ENCODE data around the gene ATP2B1.

The ATP2B1 gene

DNA sequence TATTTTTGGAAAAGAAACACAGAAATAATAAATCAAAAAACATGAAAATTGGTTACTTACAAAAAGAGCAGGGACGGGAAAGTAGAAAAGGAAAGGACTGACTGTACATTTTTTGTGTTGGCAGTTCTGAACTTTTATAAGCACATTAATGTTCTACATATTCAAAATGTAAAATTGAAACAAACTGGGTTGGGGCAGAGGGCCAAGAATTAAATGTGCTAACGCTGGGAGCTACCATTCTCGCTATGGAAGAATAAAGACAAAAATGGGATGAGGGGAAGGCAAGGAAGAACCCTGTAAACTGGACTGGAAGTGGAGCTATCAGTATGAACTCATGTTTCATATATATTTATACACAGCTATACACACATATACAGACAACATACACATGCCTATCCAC is 24.5 kb downstream of the ATP2B1 start:
- DNase-seq (ENCODE audit: low read depth), result no peak
- no peak overlapping the region for H3K4me3 ChIP-seq (ENCODE audit: low read depth, low read length)
- TF ChIP-seq, protein P1, sequence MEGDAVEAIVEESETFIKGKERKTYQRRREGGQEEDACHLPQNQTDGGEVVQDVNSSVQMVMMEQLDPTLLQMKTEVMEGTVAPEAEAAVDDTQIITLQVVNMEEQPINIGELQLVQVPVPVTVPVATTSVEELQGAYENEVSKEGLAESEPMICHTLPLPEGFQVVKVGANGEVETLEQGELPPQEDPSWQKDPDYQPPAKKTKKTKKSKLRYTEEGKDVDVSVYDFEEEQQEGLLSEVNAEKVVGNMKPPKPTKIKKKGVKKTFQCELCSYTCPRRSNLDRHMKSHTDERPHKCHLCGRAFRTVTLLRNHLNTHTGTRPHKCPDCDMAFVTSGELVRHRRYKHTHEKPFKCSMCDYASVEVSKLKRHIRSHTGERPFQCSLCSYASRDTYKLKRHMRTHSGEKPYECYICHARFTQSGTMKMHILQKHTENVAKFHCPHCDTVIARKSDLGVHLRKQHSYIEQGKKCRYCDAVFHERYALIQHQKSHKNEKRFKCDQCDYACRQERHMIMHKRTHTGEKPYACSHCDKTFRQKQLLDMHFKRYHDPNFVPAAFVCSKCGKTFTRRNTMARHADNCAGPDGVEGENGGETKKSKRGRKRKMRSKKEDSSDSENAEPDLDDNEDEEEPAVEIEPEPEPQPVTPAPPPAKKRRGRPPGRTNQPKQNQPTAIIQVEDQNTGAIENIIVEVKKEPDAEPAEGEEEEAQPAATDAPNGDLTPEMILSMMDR (IDR thresholded peaks at IDR 0.05; ENCODE audit: insufficient read depth, low read depth, low read length, missing control alignments), result no peak

GRCh38 chr12:89682284-89682683 is 26.4 kb downstream of the ATP2B1 start:
- TF ChIP-seq, protein P1 (IDR thresholded peaks at IDR 0.05; ENCODE audit: insufficient read depth, low read depth, low read length, missing control alignments), result no peak
- H3K4me3 ChIP-seq (ENCODE audit: low read depth, low read length), result no peak overlapping the region
- DNase-seq (ENCODE audit: low read depth), result no peak

GRCh38 chr12:89680409-89680808 is 28.2 kb downstream of the ATP2B1 start:
- H3K4me3 ChIP-seq (ENCODE audit: low read depth, low read length), result no peak overlapping the region
- TF ChIP-seq, protein P1 (IDR thresholded peaks at IDR 0.05; ENCODE audit: insufficient read depth, low read depth, low read length, missing control alignments), result no peak
- DNase-seq (ENCODE audit: low read depth), result no peak

- no peak overlapping the region for H3K4me3 ChIP-seq (ENCODE audit: low read depth, low read length)
- DNase-seq (ENCODE audit: low read depth), result no peak
- TF ChIP-seq, protein P1 (IDR thresholded peaks at IDR 0.05; ENCODE audit: insufficient read depth, low read depth, low read length, missing control alignments), result no peak
These were observed 29.0 kb downstream of the ATP2B1 start for GRCh38 chr12:89679631-89680030.

DNA sequence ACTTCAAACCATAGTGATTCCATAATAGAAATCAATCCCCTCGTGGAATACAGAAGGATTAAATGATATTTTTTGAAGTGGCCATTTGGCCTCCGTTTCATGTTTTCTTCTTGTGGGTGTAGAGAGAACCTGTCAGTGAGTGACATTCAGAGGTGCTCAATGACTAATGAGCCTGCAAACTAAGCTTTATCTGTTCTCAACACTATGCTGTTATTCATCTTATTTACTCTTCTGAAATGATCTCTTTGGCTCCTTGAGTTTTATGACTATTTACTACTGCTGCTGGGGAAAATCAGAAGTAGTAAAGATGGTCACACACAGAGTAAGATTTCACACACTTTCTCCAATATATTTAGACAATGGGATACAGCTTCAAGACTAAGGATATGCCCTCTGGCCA is 30.4 kb downstream of the ATP2B1 start:
- no peak overlapping the region for H3K4me3 ChIP-seq (ENCODE audit: low read depth, low read length)
- DNase-seq (ENCODE audit: low read depth), result no peak
- TF ChIP-seq, protein P1 (IDR thresholded peaks at IDR 0.05; ENCODE audit: insufficient read depth, low read depth, low read length, missing control alignments), result no peak

DNA sequence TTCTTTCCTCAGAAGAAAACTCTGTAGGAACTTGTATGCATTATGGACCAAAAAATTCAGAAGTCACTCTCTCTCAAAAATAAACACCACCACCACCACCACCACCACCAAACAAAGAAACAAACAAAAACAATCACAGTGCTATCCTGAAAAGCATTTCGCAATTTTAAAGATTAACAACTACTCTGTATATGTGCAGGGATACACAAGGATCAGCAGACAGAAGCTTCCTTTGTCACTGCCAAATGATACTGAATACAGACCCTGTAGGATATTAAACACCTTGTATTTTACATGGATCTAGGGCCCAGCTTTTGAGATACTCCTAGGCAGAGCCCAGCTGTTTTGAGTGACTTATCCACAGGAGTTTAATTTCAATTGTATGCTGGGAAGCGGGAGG is 31.7 kb downstream of the ATP2B1 start:
- no peak overlapping the region for H3K4me3 ChIP-seq (ENCODE audit: low read depth, low read length)
- TF ChIP-seq, protein P1 (IDR thresholded peaks at IDR 0.05; ENCODE audit: insufficient read depth, low read depth, low read length, missing control alignments), result no peak

DNA sequence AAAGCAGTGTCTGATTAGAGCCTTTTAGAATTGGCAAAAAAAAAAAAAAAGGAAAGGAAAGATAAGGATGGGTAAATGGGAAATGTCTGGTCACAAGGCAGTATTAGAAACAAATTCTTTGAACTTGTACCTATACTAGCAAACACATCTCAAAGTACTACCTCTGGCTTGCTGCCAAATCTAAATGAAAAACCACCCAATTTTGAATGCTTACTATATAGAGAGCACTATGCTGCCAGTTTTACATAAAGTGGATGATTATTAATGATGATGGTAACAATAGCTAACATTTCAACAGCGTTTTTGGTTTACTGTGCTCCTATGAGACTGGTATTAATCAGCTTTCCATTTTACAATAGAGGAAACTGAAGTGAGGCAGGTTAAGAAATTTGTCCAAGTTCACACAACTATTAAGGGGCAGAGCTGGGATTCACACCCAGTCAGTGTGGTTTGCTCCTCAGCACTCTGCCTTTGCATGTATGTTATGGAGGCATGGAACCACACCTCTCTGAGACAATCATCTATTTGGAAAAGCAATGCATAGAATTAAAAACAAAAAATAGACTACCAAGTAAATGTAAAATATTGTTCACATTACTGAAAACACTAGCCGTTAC is 34.2 kb downstream of the ATP2B1 start:
- TF ChIP-seq, protein P1 (IDR thresholded peaks at IDR 0.05; ENCODE audit: insufficient read depth, low read depth, low read length, missing control alignments), result no peak
- no peak overlapping the region for H3K4me3 ChIP-seq (ENCODE audit: low read depth, low read length)
- no peak for DNase-seq (ENCODE audit: low read depth)

More for the DNA sequence above, 31.7 kb downstream of the ATP2B1 start:
- no peak for DNase-seq (ENCODE audit: low read depth)
